HG03060 (cell line): ENCODE measurements around the gene RFFL.
"Not testable (repeated sequence)": the region's sequence is repeated elsewhere in the genome, so short reads cannot be mapped to it uniquely, and the experiment has no call there.

Experiments
- ATAC-seq: cut with Tn5 transposase; IDR thresholded peaks from one replicate; pipeline ENCODE4 v1.9.1; 2021; ENCODE audit warnings: low read depth, moderate number of reproducible peaks; ENCODE audit not compliant: unreplicated experiment

The RFFL gene

GRCh38 chr17:35051183-35051578, 12.3 kb downstream of the RFFL start:
- peak; percentile 38 for ATAC-seq

GRCh38 chr17:35050170-35050569, 13.3 kb downstream of the RFFL start:
- no peak for ATAC-seq

GRCh38 chr17:35048685-35049379, 14.7 kb downstream of the RFFL start:
- ATAC-seq = no peak

- ATAC-seq = no peak
These were observed 16.7 kb downstream of the RFFL start for GRCh38 chr17:35046740-35047283.

GRCh38 chr17:35046245-35046644, 17.3 kb downstream of the RFFL start:
- ATAC-seq = no peak

- ATAC-seq = not testable (repeated sequence)
These were observed 18.0 kb downstream of the RFFL start for GRCh38 chr17:35045458-35045979.

GRCh38 chr17:35044181-35044580, 19.3 kb downstream of the RFFL start:
- no peak for ATAC-seq

- no peak for ATAC-seq
These were observed 22.1 kb downstream of the RFFL start for GRCh38 chr17:35041390-35041789.

- ATAC-seq = no peak
These were observed 25.1 kb downstream of the RFFL start for GRCh38 chr17:35038453-35038852.

- ATAC-seq = no peak
These were observed 32.7 kb downstream of the RFFL start for GRCh38 chr17:35030780-35031179.

- ATAC-seq = no peak
These were observed 34.8 kb downstream of the RFFL start for GRCh38 chr17:35028531-35029262.

GRCh38 chr17:35028097-35028496, 35.4 kb downstream of the RFFL start:
- not testable (repeated sequence) for ATAC-seq

- ATAC-seq = no peak
These were observed 38.0 kb downstream of the RFFL start for GRCh38 chr17:35025541-35025940.

GRCh38 chr17:35023538-35023937, 40.0 kb downstream of the RFFL start:
- ATAC-seq = no peak

GRCh38 chr17:35022536-35023063, 40.9 kb downstream of the RFFL start:
- no peak for ATAC-seq

- no peak for ATAC-seq
These were observed 41.8 kb downstream of the RFFL start for GRCh38 chr17:35021520-35022380.

- no peak for ATAC-seq
These were observed 43.9 kb downstream of the RFFL start for GRCh38 chr17:35019386-35020179.

- no peak for ATAC-seq
These were observed 44.7 kb downstream of the RFFL start for GRCh38 chr17:35018814-35019213.

- ATAC-seq = no peak
These were observed 46.5 kb downstream of the RFFL start for GRCh38 chr17:35017021-35017420.

- no peak for ATAC-seq
These were observed 47.1 kb downstream of the RFFL start for GRCh38 chr17:35016369-35016768.
